Measurements from ENCODE around the gene NOS3.

GRCh38 chr7:150969475-150969874 lies 21.3 kb upstream of the NOS3 start:
- TF ChIP-seq CTCF (IDR thresholded peaks at IDR 0.05; ENCODE audit: poor library complexity, severe bottlenecking) = no peak
- TF ChIP-seq SMC3 (conservative IDR thresholded peaks at IDR 0.05; ENCODE audit: poor library complexity) = no peak
- TF ChIP-seq REST (IDR thresholded peaks at IDR 0.05; ENCODE audit: borderline replicate concordance) = no peak
- TF ChIP-seq EP300 (conservative IDR thresholded peaks at IDR 0.05; ENCODE audit: poor library complexity, severe bottlenecking) = no peak
- no peak for TF ChIP-seq RAD21 (conservative IDR thresholded peaks at IDR 0.05)
- TF ChIP-seq POLR2AphosphoS5 (IDR thresholded peaks at IDR 0.05) = no peak
- no peak for TF ChIP-seq EZH2 (IDR thresholded peaks at IDR 0.05; ENCODE audit: borderline replicate concordance, insufficient read depth, low read length, poor library complexity, severe bottlenecking)
- no peak for TF ChIP-seq MXI1 (conservative IDR thresholded peaks at IDR 0.05; ENCODE audit: poor library complexity, severe bottlenecking)
